Cardiac atrium fibroblast (primary cell): Measurements from ENCODE around the gene DLAT. TPM values are rescaled to one million over a fixed set of nuclear protein-coding genes. Genes with fewer than 3 reads are reported as not detected.

ENCODE experiments used
- total RNA-seq: library from RNA; depleted of rRNA; stranded (reverse); fragments of >200 nt; gene quantifications from 2 replicates; pipeline ENCODE4 v1.2.3, GENCODE V29; 2015

The DLAT gene
- total RNA-seq: 29.1 and 30.5 TPM in 2 replicates

DNA sequence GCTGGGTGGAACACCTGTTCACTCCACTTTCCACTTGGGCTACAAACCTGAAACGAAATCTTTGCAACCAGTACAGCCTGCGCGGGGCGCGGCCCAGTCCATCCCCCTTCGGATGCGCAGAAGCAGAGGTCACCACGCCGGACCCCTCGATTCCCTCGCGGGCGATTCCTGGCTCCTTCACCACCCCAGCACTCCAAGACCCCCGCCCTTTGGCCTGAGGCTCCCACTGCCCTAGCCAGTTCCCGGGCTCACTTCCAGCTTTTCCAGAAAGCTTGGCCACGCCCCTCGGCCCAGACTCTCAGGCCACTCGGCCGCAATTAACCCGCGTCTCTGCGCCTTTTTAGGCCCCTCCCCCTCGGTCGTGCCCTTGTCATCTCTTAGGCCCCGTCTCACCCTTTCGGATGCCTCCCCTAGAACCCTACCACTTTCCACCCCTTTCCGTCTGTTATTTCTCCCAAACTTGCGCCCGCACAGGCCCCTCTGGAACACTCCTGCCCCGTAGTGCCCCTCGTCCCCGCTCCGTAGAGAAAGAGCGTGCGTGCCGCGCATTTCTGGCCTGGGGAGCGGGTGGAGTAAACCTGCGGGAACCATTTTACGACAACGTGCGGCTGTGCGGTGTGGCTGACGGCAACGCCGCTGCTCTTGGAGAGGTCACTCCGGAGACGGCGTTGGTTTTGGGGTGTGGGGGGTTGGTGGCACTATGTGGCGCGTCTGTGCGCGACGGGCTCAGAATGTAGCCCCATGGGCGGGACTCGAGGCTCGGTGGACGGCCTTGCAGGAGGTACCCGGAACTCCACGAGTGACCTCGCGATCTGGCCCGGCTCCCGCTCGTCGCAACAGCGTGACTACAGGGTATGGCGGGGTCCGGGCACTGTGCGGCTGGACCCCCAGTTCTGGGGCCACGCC lies at the start of gene DLAT:
Gene DLAT (plus strand): TSS at position 636 of the 906 bp plus-strand sequence. CDS start 65 bp downstream, at position 701.

DNA sequence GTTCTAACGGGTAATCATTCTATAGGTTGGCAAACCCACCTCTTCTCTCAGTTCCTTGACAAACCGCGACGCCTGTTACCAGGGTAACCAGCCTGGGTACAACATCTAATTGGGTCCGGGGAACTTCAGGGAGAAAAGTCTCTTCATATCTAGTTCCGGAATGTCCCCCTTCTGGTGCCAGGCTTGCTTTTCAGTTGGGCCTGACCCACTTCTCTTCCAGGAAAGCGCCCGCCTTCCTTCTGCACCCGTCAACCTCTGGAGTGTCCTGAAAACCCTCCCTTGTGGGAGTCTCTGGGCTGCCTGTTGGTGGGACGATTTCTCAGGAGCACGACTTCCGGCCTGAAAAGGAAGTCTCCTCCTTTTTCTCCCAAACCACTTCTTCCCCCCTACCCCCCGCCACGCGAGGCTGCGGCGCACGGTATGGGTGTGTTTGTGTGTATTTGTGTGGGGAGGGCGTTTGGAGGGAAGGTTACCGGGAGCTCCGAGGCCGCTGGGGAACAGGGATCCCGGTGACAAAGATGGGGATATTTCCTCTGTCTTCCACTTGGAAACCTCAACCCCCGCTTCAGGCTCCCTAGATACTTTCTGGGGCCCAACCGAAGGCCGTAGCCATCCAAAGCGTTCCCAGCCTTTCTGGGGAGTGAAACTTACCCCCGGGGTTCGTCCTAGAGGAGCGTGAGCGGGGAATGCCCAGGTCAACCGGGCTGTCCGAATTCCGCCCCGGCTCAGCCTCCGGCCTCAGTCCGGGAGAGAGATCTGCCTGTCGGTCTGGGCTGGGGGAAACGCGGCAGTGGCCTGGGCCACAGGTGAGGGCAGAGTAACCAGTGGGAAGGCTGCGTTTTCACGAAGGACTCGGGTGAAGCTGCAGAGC lies 49.0 kb downstream of the DLAT start, which contains the start of the genes NKAPD1 and PIH1D2:
Gene NKAPD1 (plus strand): TSS at position 359 of the 871 bp plus-strand sequence. CDS start 1,276 bp downstream, outside the sequence.
Gene PIH1D2 (minus strand): TSS at position 77 of the 871 bp plus-strand sequence. CDS start 843 bp downstream, outside the sequence.

DNA sequence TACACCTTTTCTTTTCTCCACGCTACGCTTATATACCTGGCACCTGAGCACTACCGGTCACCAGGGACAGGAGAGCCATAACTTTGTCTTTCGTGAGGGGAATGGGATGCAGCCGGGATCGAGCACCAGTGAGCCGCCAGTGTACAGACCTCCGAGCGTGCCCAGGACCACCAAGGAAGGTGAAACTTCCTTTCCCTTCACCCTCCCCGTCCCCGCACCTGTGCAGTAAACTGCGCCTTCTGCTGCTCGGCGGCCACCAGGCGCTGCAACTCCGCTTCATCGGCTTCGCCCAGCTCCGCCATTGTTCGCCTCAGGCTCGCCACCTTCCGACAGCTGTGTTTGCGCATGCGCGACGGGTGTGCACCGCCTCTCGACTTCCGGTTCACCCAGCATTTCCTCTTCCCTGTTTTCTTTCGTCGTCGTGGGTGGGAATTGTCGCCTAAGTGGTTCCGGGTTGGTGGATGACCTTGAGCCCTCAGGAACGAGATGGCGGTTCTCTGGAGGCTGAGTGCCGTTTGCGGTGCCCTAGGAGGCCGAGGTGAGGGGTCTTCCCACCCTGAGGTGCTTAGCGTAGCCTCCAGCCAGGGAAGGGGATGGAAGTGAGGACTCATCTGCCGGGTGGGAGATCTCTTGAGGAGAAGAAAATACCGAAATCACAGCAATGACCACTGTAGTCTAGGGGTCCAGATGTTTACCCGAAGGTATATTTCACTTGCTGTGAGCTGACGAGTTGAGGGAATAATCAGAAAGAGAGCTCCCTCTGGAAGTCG lies 61.4 kb downstream of the DLAT start, which contains the start of the genes SDHD and TIMM8B:
Gene SDHD (plus strand): TSS at position 452 of the 770 bp plus-strand sequence. CDS start 35 bp downstream, at position 487.
Gene TIMM8B (minus strand): TSS at position 335 of the 770 bp plus-strand sequence. CDS start 33 bp downstream, at position 302.

Other genes with a start within 250 kb of the DLAT start
- 28.3 and 35.3 TPM in 2 replicates for gene ALG9, start 153.8 kb upstream of the DLAT start, total RNA-seq
- gene FDXACB1, start 146.2 kb upstream of the DLAT start, total RNA-seq: 0.97 and 2.0 TPM in 2 replicates
- 8.7 and 28.7 TPM in 2 replicates for gene CFAP68, start 145.9 kb upstream of the DLAT start, total RNA-seq
- 50.5 and 78.7 TPM in 2 replicates for gene CRYAB, start 113.6 kb upstream of the DLAT start, total RNA-seq
- gene HSPB2, start 112.7 kb upstream of the DLAT start, total RNA-seq: 0.36 and 1.9 TPM in 2 replicates
- 0.65 and 4.3 TPM in 2 replicates for gene C11orf52, start 106.5 kb upstream of the DLAT start, total RNA-seq
- gene DIXDC1, start 88.1 kb upstream of the DLAT start, total RNA-seq: 12.5 and 15.2 TPM in 2 replicates
- gene PIH1D2, start 48.6 kb downstream of the DLAT start, total RNA-seq: 0.18 and 0.32 TPM in 2 replicates
- 13.9 and 14.7 TPM in 2 replicates for gene NKAPD1, start 48.9 kb downstream of the DLAT start, total RNA-seq
- gene TIMM8B, start 61.3 kb downstream of the DLAT start, total RNA-seq: 56.1 and 59.9 TPM in 2 replicates
- gene SDHD, start 61.5 kb downstream of the DLAT start, total RNA-seq: 85.4 and 87.9 TPM in 2 replicates
- gene IL18, start 138.7 kb downstream of the DLAT start, total RNA-seq: 3.6 TPM in 1 of 2 replicates, not detected in the other
- gene TEX12, start 142.0 kb downstream of the DLAT start, total RNA-seq: not detected in 2 replicates
- 0.72 and 1.8 TPM in 2 replicates for gene BCO2, start 150.1 kb downstream of the DLAT start, total RNA-seq
- gene PTS, start 201.0 kb downstream of the DLAT start, total RNA-seq: 21.5 and 26.6 TPM in 2 replicates
- not detected in 2 replicates for gene PLET1, start 235.5 kb downstream of the DLAT start, total RNA-seq